GM12878 (cell line): ENCODE results near the gene TUT1. TPM values are rescaled to one million over a fixed set of nuclear protein-coding genes. Genes with fewer than 3 reads are reported as not detected.

Source experiments
- ATF2 ChIP-seq: IDR thresholded peaks from 2 replicates; pipeline ENCODE4 v1.6.1; 2012; ENCODE audit warnings: low read length, inconsistent platforms
- ATF7 ChIP-seq: fragments of 450-650 bp; IDR thresholded peaks from 2 replicates; pipeline ENCODE4 v1.6.1; 2016; ENCODE audit warnings: low read depth, mild to moderate bottlenecking
- BHLHE40 ChIP-seq, 2 experiments: fragments of 450-650 bp in 1 of 2; IDR thresholded peaks; 2 replicates each; pipeline ENCODE4 v1.6.1; 2011 to 2017; ENCODE audit warnings: low read depth in 2 of 2, borderline replicate concordance in 1 of 2, improper control_type of control experiment in 1 of 2, low read length in 1 of 2, mild to moderate bottlenecking in 1 of 2
- CHD4 ChIP-seq: fragments of 200-600 bp; sonication (generic); IDR thresholded peaks from 2 replicates; pipeline ENCODE4 v1.6.1; 2016; ENCODE audit warnings: mild to moderate bottlenecking
- CTCF ChIP-seq, 3 experiments: IDR thresholded peaks in 2 of 3; conservative IDR thresholded peaks in 1 of 3; 2 replicates each; pipeline ENCODE4 v1.5.1; 2011; ENCODE audit warnings: low read depth in 3 of 3, low read length in 3 of 3, mild to moderate bottlenecking in 3 of 3, control low read depth in 2 of 3, moderate library complexity in 2 of 3, inconsistent platforms in 1 of 3, mixed read lengths in 1 of 3; ENCODE audit not compliant: control insufficient read depth in 2 of 3, insufficient read depth in 1 of 3; ENCODE audit errors: extremely low read depth in 1 of 3
- FOXK2 ChIP-seq: fragments of 450-650 bp; IDR thresholded peaks from 2 replicates; pipeline ENCODE4 v1.6.1; 2017; ENCODE audit warnings: mild to moderate bottlenecking, moderate library complexity
- MEF2A ChIP-seq: IDR thresholded peaks from 2 replicates; pipeline ENCODE4 v1.6.1; 2011; ENCODE audit warnings: low read depth, mild to moderate bottlenecking, low read length, moderate library complexity; ENCODE audit not compliant: insufficient read depth
- NKRF ChIP-seq: fragments of 450-650 bp; conservative IDR thresholded peaks from 2 replicates; pipeline ENCODE4 v1.6.1; 2017; ENCODE audit warnings: mild to moderate bottlenecking, moderate library complexity
- NR2C2 ChIP-seq: IDR thresholded peaks from 2 replicates; pipeline ENCODE4 v1.6.1; 2011; ENCODE audit warnings: borderline replicate concordance, low read depth; ENCODE audit not compliant: control insufficient read depth, insufficient read length
- PAX8 ChIP-seq: fragments of 450-650 bp; IDR thresholded peaks from 2 replicates; pipeline ENCODE4 v1.6.1; 2017; ENCODE audit warnings: mild to moderate bottlenecking, moderate library complexity
- PBX3 ChIP-seq: IDR thresholded peaks from 2 replicates; pipeline ENCODE4 v1.6.1; 2011; ENCODE audit warnings: mild to moderate bottlenecking, low read depth, low read length, moderate library complexity; ENCODE audit not compliant: insufficient replicate concordance
- REST ChIP-seq: IDR thresholded peaks from 2 replicates; pipeline ENCODE4 v1.6.1; 2012; ENCODE audit warnings: mild to moderate bottlenecking, low read depth, low read length
- RUNX3 ChIP-seq: IDR thresholded peaks from 2 replicates; pipeline ENCODE4 v1.6.1; 2012; ENCODE audit warnings: low read length, inconsistent platforms
- SMARCA5 ChIP-seq: fragments of 450-650 bp; IDR thresholded peaks from 2 replicates; pipeline ENCODE4 v1.6.1; 2017; ENCODE audit warnings: mild to moderate bottlenecking
- USF1 ChIP-seq: IDR thresholded peaks from 2 replicates; pipeline ENCODE4 v1.6.1; 2011; ENCODE audit warnings: borderline replicate concordance, low read depth, mild to moderate bottlenecking, moderate library complexity, mixed read lengths, low read length; ENCODE audit not compliant: insufficient read depth; ENCODE audit errors: extremely low read length
- ZNF207 ChIP-seq: fragments of 450-650 bp; IDR thresholded peaks from 2 replicates; pipeline ENCODE4 v1.6.1; 2014; ENCODE audit warnings: antibody characterized with exemption, mild to moderate bottlenecking, borderline replicate concordance
- polyA plus RNA-seq, 11 experiments: library from polyadenylated mRNA; depleted of rRNA in 4 of 11; unstranded in 6 of 11; stranded (reverse) in 5 of 11; fragments of >200 nt; fragmentation: Nextera tagmentation in 4 of 11; fragmentation: Illumina TruSeq in 1 of 11; extraction: Ambion mirVana in 4 of 11; extraction: Trizol in 1 of 11; gene quantifications; 1 replicate in 1 of 11; 2 replicates in 10 of 11; pipeline versions ENCODE4 v1.2.1 to v1.2.3, GENCODE V29; 2011 to 2016; ENCODE audit warnings: inconsistent platforms in 2 of 11, missing spikeins in 2 of 11, low read depth in 1 of 11
- total RNA-seq, 4 experiments: library from RNA; depleted of rRNA in 3 of 4; stranded (reverse); fragments of >200 nt in 3 of 4; fragmentation: Illumina TruSeq in 1 of 4; extraction: Trizol in 1 of 4; gene quantifications; 2 replicates each; pipeline versions ENCODE4 v1.2.1 to v1.2.3, GENCODE V29; 2013 to 2021

Gene TUT1
- total and polyA plus RNA-seq, 10 of the 15 experiments (the other 5 are each of a cell fraction or from before 2014, with no cell fraction given): 1.1 to 29.9 (median 16.2) TPM

- TF ChIP-seq BHLHE40 (IDR thresholded peaks at IDR 0.05; ENCODE audit: borderline replicate concordance in 1 of 2, low read depth in 2 of 2, low read length in 1 of 2) (peak; percentile 51 to 52; a peak in 3 of 4 replicates), PAX8 (no peak), SMARCA5 (peak; percentile 87), MEF2A (peak; percentile 14; the same call in 1 of the 2 replicates), ATF7 (peak; percentile 73), RUNX3 (peak; percentile 84), CTCF (IDR thresholded peaks at IDR 0.05 in 2 of 3, conservative IDR thresholded peaks at IDR 0.05 in 1 of 3; ENCODE audit: control insufficient read depth in 2 of 3, extremely low read depth in 1 of 3, insufficient read depth in 1 of 3, low read depth in 3 of 3, low read length in 3 of 3) (0 out of 6 replicates have a peak, but pooled peaks of 1 of the 3 experiments have one; percentile 2), REST (no peak), NKRF (peak; percentile 35), ATF2 (no peak), FOXK2 (0 out of 2 replicates have a peak, but pooled peaks have one; percentile 19), NR2C2 (no peak), ZNF207 (peak; percentile 56; the same call in 1 of the 2 replicates), PBX3 (no peak), CHD4 (no peak), USF1 (no peak)
Observed at GRCh38 chr11:62540804-62541701, 50.3 kb downstream of the TUT1 start (continued).
